ENCODE measurements around the gene SOX9. TPM values are rescaled to one million over a fixed set of nuclear protein-coding genes. Genes with fewer than 3 reads are reported as not detected.

SOX9 gene
- total and polyA plus RNA-seq, 9 of the 15 experiments (the other 6 are each of a cell fraction or from before 2014, with no cell fraction given): 0.04 TPM; not detected in 8

- Histone ChIP-seq H3K9me3 (replicated peaks; ENCODE audit: control insufficient read depth, insufficient read depth, low read depth, low read length) (no peaks in the 10 kb centered on the region), H3K4me1 (replicated peaks in 1 of 2; ENCODE audit: control insufficient read depth in 2 of 2, insufficient read depth in 2 of 2, low read length in 2 of 2) (peaks cover 0 to 5% of the 10 kb centered on the region in 2 experiments; a peak in 1 of 5 replicates), H3K9me1 (ENCODE audit: control insufficient read depth, insufficient read depth, low read length) (no peaks in the 10 kb centered on the region), H3K27me3 (ENCODE audit: control insufficient read depth in 2 of 2, insufficient read depth in 2 of 2, low read length in 2 of 2) (peaks cover 0 to 22% of the 10 kb centered on the region in 2 experiments; a peak in 2 of 5 replicates), H3K36me3 (ENCODE audit: control insufficient read depth, insufficient read depth, low read length) (no peaks in the 10 kb centered on the region), H3K27ac (ENCODE audit: extremely low read depth, low read depth, low read length) (no peak overlapping the region), H3K4me3 (no peak overlapping the region), H4K20me1 (replicated peaks; ENCODE audit: control insufficient read depth, insufficient read depth, low read length) (no peaks in the 10 kb centered on the region), H3K79me2 (ENCODE audit: control insufficient read depth, insufficient read depth, low read length) (no peaks in the 10 kb centered on the region), H2AFZ (ENCODE audit: low read depth, low read length) (no peak overlapping the region), H3K9ac (ENCODE audit: insufficient read depth in 1 of 2, low read depth in 2 of 2, low read length in 2 of 2) (no peak overlapping the region), H3K4me2 (ENCODE audit: insufficient read depth, low read length) (no peak overlapping the region)
- WGBS (ENCODE audit: insufficient coverage, low coverage, missing lambda C conversion rate): 2% methylated on average over 48 of the region's 75 CpGs
- ChIA-PET POLR2A (interaction anchor here (0.8 kb wide), 1 partner anchor 125 kb away, joined by 3 read pairs; no protein-coding TSS in a partner anchor), CTCF (ENCODE audit: low intra/inter-chr PET ratio) (no interaction called here)
- in situ Hi-C loops (cut with MboI): no loop called here
- intact Hi-C loops (cut with micrococcal nuclease): no loop called here
- FAIRE-seq: no peak
- TF ChIP-seq XRCC3 (IDR thresholded peaks at IDR 0.05): no peak
- no peak for TF ChIP-seq HDGF (IDR thresholded peaks at IDR 0.05)
- TF ChIP-seq ZBED1 (IDR thresholded peaks at IDR 0.05): no peak
- TF ChIP-seq RAD21 (CRISPR knock-in tag; conservative IDR thresholded peaks at IDR 0.05 in 1 of 2, IDR thresholded peaks at IDR 0.05 in 1 of 2): no peak
- TF ChIP-seq ZHX1 (conservative IDR thresholded peaks at IDR 0.05; ENCODE audit: low read length): no peak
- BruUV-seq (replicated peaks): no TSS peak
- no peak for ATAC-seq
- no peak for DNase-seq (ENCODE audit: extremely low read depth in 1 of 4, low spot score in 3 of 4)
Measured at GRCh38 chr17:72123530-72124437, 3.0 kb downstream of the SOX9 start.

Measured in K562 (cell line).